Measurements from ENCODE around the gene ELF1.
"Not testable (repeated sequence)": the region's sequence is repeated elsewhere in the genome, so short reads cannot be mapped to it uniquely, and the experiment has no call there.

ELF1 gene

GRCh38 chr13:40886017-40886416 is 133.1 kb downstream of the ELF1 start:
- Histone ChIP-seq H3K9ac (ENCODE audit: low read length) (no peak overlapping the region), H3K4me2 (ENCODE audit: low read length) (no peak overlapping the region), H3K4me1 (ENCODE audit: insufficient read depth, low read length, severe bottlenecking) (no peaks in the 10 kb centered on the region), H3K27me3 (ENCODE audit: insufficient read depth, low read length) (no peaks in the 10 kb centered on the region), H3K9me2 (ENCODE audit: low read depth, low read length) (no peaks in the 10 kb centered on the region), H3K36me3 (ENCODE audit: insufficient read depth, low read length) (no peaks in the 10 kb centered on the region; the same call in 1 of the 2 replicates), H3F3A (ENCODE audit: insufficient read depth, low read length) (no peaks in the 10 kb centered on the region), H3K9me3 (ENCODE audit: low read length) (no peaks in the 10 kb centered on the region), H2AFZ (ENCODE audit: low read length) (no peak overlapping the region), H3K4me3 (ENCODE audit: low read depth, low read length, poor library complexity, severe bottlenecking) (no peak overlapping the region), H3K79me2 (ENCODE audit: insufficient read depth, low read length) (no peaks in the 10 kb centered on the region), H4K20me1 (ENCODE audit: insufficient read depth, low read length) (no peaks in the 10 kb centered on the region), H3K27ac (ENCODE audit: low read depth, low read length, poor library complexity, severe bottlenecking) (no peak overlapping the region)
- TF ChIP-seq CTCF (IDR thresholded peaks at IDR 0.05; ENCODE audit: low read length) (no peak), EZH2 (IDR thresholded peaks at IDR 0.05; ENCODE audit: borderline replicate concordance, low read length) (no peak)

GRCh38 chr13:40884175-40884574 is 134.9 kb downstream of the ELF1 start:
- H3K4me2 ChIP-seq (ENCODE audit: low read length); H3K27me3 ChIP-seq (ENCODE audit: insufficient read depth, low read length); H3K9ac ChIP-seq (ENCODE audit: low read length): not testable (repeated sequence)

More at GRCh38 chr13:40884175-40884574, 134.9 kb downstream of the ELF1 start:
- H3K9me3 ChIP-seq (ENCODE audit: low read length); H3F3A ChIP-seq (ENCODE audit: insufficient read depth, low read length); H3K4me1 ChIP-seq (ENCODE audit: insufficient read depth, low read length, severe bottlenecking); H4K20me1 ChIP-seq (ENCODE audit: insufficient read depth, low read length); H3K4me3 ChIP-seq (ENCODE audit: low read depth, low read length, poor library complexity, severe bottlenecking); H3K79me2 ChIP-seq (ENCODE audit: insufficient read depth, low read length); H3K9me2 ChIP-seq (ENCODE audit: low read depth, low read length); H3K27ac ChIP-seq (ENCODE audit: low read depth, low read length, poor library complexity, severe bottlenecking); H2AFZ ChIP-seq (ENCODE audit: low read length); H3K36me3 ChIP-seq (ENCODE audit: insufficient read depth, low read length): not testable (repeated sequence)

Measured in OCI-LY1 (cell line).